B cell (primary cell): ENCODE data around the gene PCDHGB6.

Experiments
- EZH2 ChIP-seq: IDR thresholded peaks from 2 replicates; pipeline ENCODE4 v1.6.1; 2012; ENCODE audit warnings: borderline replicate concordance, low read depth, mild to moderate bottlenecking, moderate library complexity, low read length; ENCODE audit not compliant: insufficient read depth, poor library complexity, severe bottlenecking
- TF ChIP-seq, protein P1 (sequence below): fragments of 200-600 bp; IDR thresholded peaks from one replicate; pipeline ENCODE4 v1.8.0; 2022; ENCODE audit warnings: antibody characterized with exemption, mild to moderate bottlenecking

GRCh38 chr5:141373673-141374317 lies 34.0 kb upstream of the PCDHGB6 start, which contains the start of gene PCDHGA6:
- TF ChIP-seq, protein P1, sequence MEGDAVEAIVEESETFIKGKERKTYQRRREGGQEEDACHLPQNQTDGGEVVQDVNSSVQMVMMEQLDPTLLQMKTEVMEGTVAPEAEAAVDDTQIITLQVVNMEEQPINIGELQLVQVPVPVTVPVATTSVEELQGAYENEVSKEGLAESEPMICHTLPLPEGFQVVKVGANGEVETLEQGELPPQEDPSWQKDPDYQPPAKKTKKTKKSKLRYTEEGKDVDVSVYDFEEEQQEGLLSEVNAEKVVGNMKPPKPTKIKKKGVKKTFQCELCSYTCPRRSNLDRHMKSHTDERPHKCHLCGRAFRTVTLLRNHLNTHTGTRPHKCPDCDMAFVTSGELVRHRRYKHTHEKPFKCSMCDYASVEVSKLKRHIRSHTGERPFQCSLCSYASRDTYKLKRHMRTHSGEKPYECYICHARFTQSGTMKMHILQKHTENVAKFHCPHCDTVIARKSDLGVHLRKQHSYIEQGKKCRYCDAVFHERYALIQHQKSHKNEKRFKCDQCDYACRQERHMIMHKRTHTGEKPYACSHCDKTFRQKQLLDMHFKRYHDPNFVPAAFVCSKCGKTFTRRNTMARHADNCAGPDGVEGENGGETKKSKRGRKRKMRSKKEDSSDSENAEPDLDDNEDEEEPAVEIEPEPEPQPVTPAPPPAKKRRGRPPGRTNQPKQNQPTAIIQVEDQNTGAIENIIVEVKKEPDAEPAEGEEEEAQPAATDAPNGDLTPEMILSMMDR, result peak; percentile 41
- TF ChIP-seq EZH2, result no peak
